ENCODE measurements around the gene FMN2.

GRCh38 chr1:240207073-240207709, 115.5 kb downstream of the FMN2 start:
- TF ChIP-seq CTCF (IDR thresholded peaks at IDR 0.05; ENCODE audit: low read depth, low read length, poor library complexity, severe bottlenecking) (no peak), EZH2phosphoT487 (IDR thresholded peaks at IDR 0.05; ENCODE audit: borderline replicate concordance, low read length) (no peak)

All from DOHH2 (cell line).